ENCODE results near the gene TSTD1.
"Not testable (repeated sequence)": the region's sequence is repeated elsewhere in the genome, so short reads cannot be mapped to it uniquely, and the experiment has no call there.

The TSTD1 gene

GRCh38 chr1:160993544-160994193 lies 45.1 kb downstream of the TSTD1 start:
- Histone ChIP-seq H3K4me1 (ENCODE audit: insufficient read depth, low read length) (peaks cover 9% of the 10 kb centered on the region), H4K20me1 (ENCODE audit: insufficient read depth, low read length) (no peaks in the 10 kb centered on the region), H3K27ac (ENCODE audit: low read length) (no peak overlapping the region), H3K4me3 (ENCODE audit: low read depth in 1 of 2, low read length in 2 of 2) (no peak overlapping the region), H3K9ac (ENCODE audit: low read depth, low read length) (no peak overlapping the region), H3K9me3 (ENCODE audit: insufficient read depth, low read length, severe bottlenecking) (no peaks in the 10 kb centered on the region), H3K79me2 (ENCODE audit: insufficient read depth, low read length) (no peaks in the 10 kb centered on the region), H3K27me3 (ENCODE audit: insufficient read depth, low read length, poor library complexity) (no peaks in the 10 kb centered on the region), H3K36me3 (ENCODE audit: insufficient read depth, low read length) (no peaks in the 10 kb centered on the region), H3K4me2 (ENCODE audit: insufficient read depth, low read length) (no peak overlapping the region), H2AFZ (ENCODE audit: low read depth, low read length) (no peak overlapping the region)
- ATAC-seq (ENCODE audit: insufficient read depth, low read depth), result no peak; the same call in 2 of the 3 replicates
- TF ChIP-seq CTCF (IDR thresholded peaks at IDR 0.05; ENCODE audit: borderline replicate concordance, extremely low read depth, low read length, poor library complexity, severe bottlenecking) (peak; percentile 55), EZH2 (IDR thresholded peaks at IDR 0.05; ENCODE audit: borderline replicate concordance, low read depth, low read length, severe bottlenecking) (no peak)
- no peak for DNase-seq

- H3K27ac ChIP-seq (ENCODE audit: low read length); H4K20me1 ChIP-seq (ENCODE audit: insufficient read depth, low read length); H3K36me3 ChIP-seq (ENCODE audit: insufficient read depth, low read length); ATAC-seq (ENCODE audit: insufficient read depth, low read depth); H3K9ac ChIP-seq (ENCODE audit: low read depth, low read length); H3K4me1 ChIP-seq (ENCODE audit: insufficient read depth, low read length); DNase-seq; H3K79me2 ChIP-seq (ENCODE audit: insufficient read depth, low read length); H3K9me3 ChIP-seq (ENCODE audit: insufficient read depth, low read length, severe bottlenecking); H3K4me2 ChIP-seq (ENCODE audit: insufficient read depth, low read length); H3K27me3 ChIP-seq (ENCODE audit: insufficient read depth, low read length, poor library complexity); H2AFZ ChIP-seq (ENCODE audit: low read depth, low read length); H3K4me3 ChIP-seq (ENCODE audit: low read depth in 1 of 2, low read length in 2 of 2): not testable (repeated sequence)
These were observed 46.7 kb downstream of the TSTD1 start for GRCh38 chr1:160992036-160992435.

Measured in DND-41 (cell line).